ENCODE data around the gene KRTAP4-16.
"Not testable (repeated sequence)": the region's sequence is repeated elsewhere in the genome, so short reads cannot be mapped to it uniquely, and the experiment has no call there.

KRTAP4-16 gene

GRCh38 chr17:41144846-41145245, 42.8 kb upstream of the KRTAP4-16 start:
- no CpG with 5 or more reads among the region's 1 CpG for WGBS (ENCODE audit: insufficient coverage)
- ChIA-PET POLR2A (no interaction called here), CTCF (no interaction called here)
- Histone ChIP-seq H3K27ac (ENCODE audit: insufficient read depth in 1 of 2, low read depth in 1 of 2, low read length in 2 of 2, poor library complexity in 1 of 2, severe bottlenecking in 2 of 2) (no peak overlapping the region), H3K9me3 (ENCODE audit: control extremely low read depth in 1 of 5, control insufficient read depth in 4 of 5, insufficient read depth in 2 of 5, low read depth in 1 of 5, low read length in 4 of 5) (peaks cover 4 to 31% (median 5%) of the 10 kb centered on the region in 5 experiments), H3K4me3 (ENCODE audit: control insufficient read depth in 1 of 7, extremely low read depth in 1 of 7, insufficient read depth in 4 of 7, low read depth in 2 of 7, low read length in 6 of 7) (no peak overlapping the region), H3K4me1 (ENCODE audit: control extremely low read depth in 1 of 4, control insufficient read depth in 4 of 4, insufficient read depth in 4 of 4, low read length in 3 of 4) (no peaks in the 10 kb centered on the region), H3K27me3 (replicated peaks in 2 of 5; ENCODE audit: control insufficient read depth in 4 of 5, insufficient read depth in 5 of 5, low read length in 4 of 5) (no peaks in the 10 kb centered on the region), H3K36me3 (ENCODE audit: control insufficient read depth in 4 of 4, insufficient read depth in 4 of 4, low read length in 3 of 4) (no peaks in the 10 kb centered on the region)
- no peak for DNase-seq

DNA sequence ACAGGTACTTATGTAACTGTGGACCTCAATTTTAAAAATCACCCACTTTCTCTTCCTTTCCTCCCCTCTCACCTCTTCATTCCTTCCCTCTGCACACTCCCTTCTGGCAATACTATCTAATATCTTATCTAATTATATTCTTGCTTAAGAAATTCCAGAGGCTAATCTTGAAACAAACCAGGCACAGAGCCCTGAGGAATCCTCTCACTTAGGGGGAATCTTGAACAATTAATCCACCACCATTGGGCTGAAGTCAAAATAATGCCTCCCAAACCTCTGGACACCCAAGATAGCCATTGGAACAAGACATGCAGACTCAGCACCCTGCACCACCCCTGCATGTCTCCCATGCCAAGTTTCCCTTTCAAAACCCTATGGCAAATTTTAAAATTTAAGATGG, 39.4 kb upstream of the KRTAP4-16 start:
- Histone ChIP-seq H3K9me3 (ENCODE audit: control extremely low read depth in 1 of 5, control insufficient read depth in 4 of 5, insufficient read depth in 2 of 5, low read depth in 1 of 5, low read length in 4 of 5) (peaks cover 4 to 41% (median 11%) of the 10 kb centered on the region in 5 experiments), H3K4me1 (ENCODE audit: control extremely low read depth in 1 of 4, control insufficient read depth in 4 of 4, insufficient read depth in 4 of 4, low read length in 3 of 4) (no peaks in the 10 kb centered on the region), H3K27me3 (replicated peaks in 2 of 5; ENCODE audit: control insufficient read depth in 4 of 5, insufficient read depth in 5 of 5, low read length in 4 of 5) (no peaks in the 10 kb centered on the region), H3K36me3 (ENCODE audit: control insufficient read depth in 4 of 4, insufficient read depth in 4 of 4, low read length in 3 of 4) (no peaks in the 10 kb centered on the region), H3K4me3 (ENCODE audit: control insufficient read depth in 1 of 7, extremely low read depth in 1 of 7, insufficient read depth in 4 of 7, low read depth in 2 of 7, low read length in 6 of 7) (no peak overlapping the region), H3K27ac (ENCODE audit: insufficient read depth in 1 of 2, low read depth in 1 of 2, low read length in 2 of 2, poor library complexity in 1 of 2, severe bottlenecking in 2 of 2) (no peak overlapping the region)
- POLR2A ChIA-PET, result no interaction called here
- CTCF ChIA-PET, result interaction anchor here (0.9 kb wide), 1 partner anchor 9 kb away, joined by 3 read pairs; no protein-coding TSS in a partner anchor
- DNase-seq, result no peak

DNA sequence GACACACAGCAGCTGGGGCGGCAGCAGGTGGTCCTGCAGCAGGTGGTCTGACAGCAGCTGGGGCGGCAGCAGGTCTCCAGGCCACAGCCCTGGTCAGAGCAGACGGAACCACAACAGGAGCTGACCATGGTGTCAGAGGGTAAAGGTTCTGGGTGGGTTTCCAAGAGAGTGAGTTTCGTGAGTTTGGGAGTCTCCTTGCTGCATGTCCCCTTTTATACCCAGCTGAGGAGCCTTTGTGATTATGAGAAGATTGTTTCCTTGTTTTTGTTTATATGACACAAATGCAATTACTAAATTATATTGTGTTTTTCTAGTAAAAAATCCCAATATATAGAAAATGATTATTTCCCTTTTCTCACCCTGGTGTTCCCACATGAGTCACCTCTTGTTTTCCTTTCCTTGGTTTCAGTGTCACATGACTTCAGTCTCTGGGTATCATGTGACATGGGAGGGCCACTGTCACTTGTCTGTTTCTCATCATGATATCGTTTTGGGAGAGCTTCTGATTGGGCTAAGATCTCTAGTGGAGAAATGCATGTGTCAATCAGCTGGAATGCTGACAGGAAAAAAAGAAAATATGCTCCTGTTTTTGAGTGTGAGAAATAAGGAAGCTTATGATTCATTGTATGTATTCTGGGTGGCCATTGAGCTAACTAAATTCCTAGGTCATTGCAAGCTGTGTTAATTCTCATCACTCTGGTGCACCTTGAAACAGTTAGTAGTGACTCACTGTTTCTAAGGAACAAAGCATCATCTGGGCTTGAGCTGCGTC, 38.5 kb upstream of the KRTAP4-16 start, which contains the start of gene KRTAP4-6:
Gene KRTAP4-6 (minus strand): TSS at position 185 of the 772 bp plus-strand sequence. CDS start 57 bp downstream, at position 128.
- no peaks in the 10 kb centered on the region for H3K27me3 ChIP-seq (replicated peaks in 2 of 5; ENCODE audit: control insufficient read depth in 4 of 5, insufficient read depth in 5 of 5, low read length in 4 of 5)
- 100% methylated on average over 4 of the region's 6 CpGs for WGBS (ENCODE audit: insufficient coverage)
- no peaks in the 10 kb centered on the region for H3K36me3 ChIP-seq (ENCODE audit: control insufficient read depth in 4 of 4, insufficient read depth in 4 of 4, low read length in 3 of 4)
- H3K27ac ChIP-seq (ENCODE audit: insufficient read depth in 1 of 2, low read depth in 1 of 2, low read length in 2 of 2, poor library complexity in 1 of 2, severe bottlenecking in 2 of 2), result no peak within 1 kb of the TSS
- H3K9me3 ChIP-seq (ENCODE audit: control extremely low read depth in 1 of 5, control insufficient read depth in 4 of 5, insufficient read depth in 2 of 5, low read depth in 1 of 5, low read length in 4 of 5), result peaks cover 4 to 41% (median 11%) of the 10 kb centered on the region in 5 experiments
- no peak within 1 kb of the TSS for H3K4me3 ChIP-seq (ENCODE audit: control insufficient read depth in 1 of 7, extremely low read depth in 1 of 7, insufficient read depth in 4 of 7, low read depth in 2 of 7, low read length in 6 of 7)
- ChIA-PET POLR2A (interaction anchor here (0.6 kb wide), 1 partner anchor 163 kb away, joined by 4 read pairs; no protein-coding TSS in a partner anchor), CTCF (interaction anchor here (0.9 kb wide), 1 partner anchor 10 kb away, joined by 3 read pairs; no protein-coding TSS in a partner anchor)
- no peaks in the 10 kb centered on the region for H3K4me1 ChIP-seq (ENCODE audit: control extremely low read depth in 1 of 4, control insufficient read depth in 4 of 4, insufficient read depth in 4 of 4, low read length in 3 of 4)
- DNase-seq, result peak in 1 of 3 donors; percentile 20

DNA sequence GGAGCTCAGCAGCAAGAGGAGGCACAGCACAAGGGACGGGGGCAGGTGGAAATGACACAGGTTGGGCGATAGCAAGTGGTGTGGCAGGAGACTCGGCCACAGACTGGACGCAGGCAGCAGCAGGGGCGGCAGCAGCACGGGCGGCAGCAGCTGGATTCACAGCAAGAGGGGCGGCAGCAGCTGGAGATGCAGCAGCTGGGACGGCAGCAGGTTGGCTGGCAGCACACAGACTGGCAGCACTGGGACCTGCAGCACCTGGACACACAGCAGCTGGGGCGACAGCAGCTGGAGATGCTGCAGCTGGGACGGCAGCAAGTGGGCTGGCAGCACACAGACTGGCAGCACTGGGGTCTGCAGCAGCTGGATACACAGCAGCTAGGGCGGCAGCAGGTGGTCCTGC, 37.9 kb upstream of the KRTAP4-16 start:
- H3K27me3 ChIP-seq (replicated peaks in 2 of 5; ENCODE audit: control insufficient read depth in 4 of 5, insufficient read depth in 5 of 5, low read length in 4 of 5); DNase-seq; CTCF ChIA-PET; POLR2A ChIA-PET; H3K4me1 ChIP-seq (ENCODE audit: control extremely low read depth in 1 of 4, control insufficient read depth in 4 of 4, insufficient read depth in 4 of 4, low read length in 3 of 4); H3K36me3 ChIP-seq (ENCODE audit: control insufficient read depth in 4 of 4, insufficient read depth in 4 of 4, low read length in 3 of 4); H3K27ac ChIP-seq (ENCODE audit: insufficient read depth in 1 of 2, low read depth in 1 of 2, low read length in 2 of 2, poor library complexity in 1 of 2, severe bottlenecking in 2 of 2); H3K4me3 ChIP-seq (ENCODE audit: control insufficient read depth in 1 of 7, extremely low read depth in 1 of 7, insufficient read depth in 4 of 7, low read depth in 2 of 7, low read length in 6 of 7): not testable (repeated sequence)
- WGBS (ENCODE audit: insufficient coverage), result 92% methylated on average over 12 of the region's 12 CpGs
- peaks cover 4 to 41% (median 11%) of the 10 kb centered on the region in 5 experiments for H3K9me3 ChIP-seq (ENCODE audit: control extremely low read depth in 1 of 5, control insufficient read depth in 4 of 5, insufficient read depth in 2 of 5, low read depth in 1 of 5, low read length in 4 of 5)

GRCh38 chr17:41133880-41134735, 32.1 kb upstream of the KRTAP4-16 start:
- H3K9me3 ChIP-seq (ENCODE audit: control extremely low read depth in 1 of 5, control insufficient read depth in 4 of 5, insufficient read depth in 2 of 5, low read depth in 1 of 5, low read length in 4 of 5), result peaks cover 0 to 8% (median 3%) of the 10 kb centered on the region in 5 experiments
- ChIA-PET POLR2A (no interaction called here), CTCF (no interaction called here)
- H3K4me3 ChIP-seq (ENCODE audit: control insufficient read depth in 1 of 7, extremely low read depth in 1 of 7, insufficient read depth in 4 of 7, low read depth in 2 of 7, low read length in 6 of 7), result no peak overlapping the region
- peaks cover 0 to 4% (median 0%) of the 10 kb centered on the region in 4 experiments for H3K4me1 ChIP-seq (ENCODE audit: control extremely low read depth in 1 of 4, control insufficient read depth in 4 of 4, insufficient read depth in 4 of 4, low read length in 3 of 4)
- H3K27me3 ChIP-seq (replicated peaks in 2 of 5; ENCODE audit: control insufficient read depth in 4 of 5, insufficient read depth in 5 of 5, low read length in 4 of 5), result no peaks in the 10 kb centered on the region
- WGBS (ENCODE audit: insufficient coverage), result no CpG with 5 or more reads among the region's 2 CpGs
- H3K36me3 ChIP-seq (ENCODE audit: control insufficient read depth in 4 of 4, insufficient read depth in 4 of 4, low read length in 3 of 4), result no peaks in the 10 kb centered on the region
- peak in 2 of 3 donors; percentile 26 to 30 for DNase-seq
- no peak overlapping the region for H3K27ac ChIP-seq (ENCODE audit: insufficient read depth in 1 of 2, low read depth in 1 of 2, low read length in 2 of 2, poor library complexity in 1 of 2, severe bottlenecking in 2 of 2)

- CTCF ChIA-PET, result no interaction called here
- H3K36me3 ChIP-seq (ENCODE audit: control insufficient read depth in 4 of 4, insufficient read depth in 4 of 4, low read length in 3 of 4), result no peaks in the 10 kb centered on the region
- no peak overlapping the region for H3K4me3 ChIP-seq (ENCODE audit: control insufficient read depth in 1 of 7, extremely low read depth in 1 of 7, insufficient read depth in 4 of 7, low read depth in 2 of 7, low read length in 6 of 7)
- H3K27ac ChIP-seq (ENCODE audit: insufficient read depth in 1 of 2, low read depth in 1 of 2, low read length in 2 of 2, poor library complexity in 1 of 2, severe bottlenecking in 2 of 2), result no peak overlapping the region
- no peaks in the 10 kb centered on the region for H3K9me3 ChIP-seq (ENCODE audit: control extremely low read depth in 1 of 5, control insufficient read depth in 4 of 5, insufficient read depth in 2 of 5, low read depth in 1 of 5, low read length in 4 of 5)
- POLR2A ChIA-PET, result no interaction called here
- H3K27me3 ChIP-seq (replicated peaks in 2 of 5; ENCODE audit: control insufficient read depth in 4 of 5, insufficient read depth in 5 of 5, low read length in 4 of 5), result no peaks in the 10 kb centered on the region
- 100% methylated on average over 2 of the region's 3 CpGs for WGBS (ENCODE audit: insufficient coverage)
- H3K4me1 ChIP-seq (ENCODE audit: control extremely low read depth in 1 of 4, control insufficient read depth in 4 of 4, insufficient read depth in 4 of 4, low read length in 3 of 4), result peaks cover 0 to 4% (median 0%) of the 10 kb centered on the region in 4 experiments
- peak in 1 of 3 donors; percentile 12 for DNase-seq
Observed at GRCh38 chr17:41131979-41132378, 30.0 kb upstream of the KRTAP4-16 start.

DNA sequence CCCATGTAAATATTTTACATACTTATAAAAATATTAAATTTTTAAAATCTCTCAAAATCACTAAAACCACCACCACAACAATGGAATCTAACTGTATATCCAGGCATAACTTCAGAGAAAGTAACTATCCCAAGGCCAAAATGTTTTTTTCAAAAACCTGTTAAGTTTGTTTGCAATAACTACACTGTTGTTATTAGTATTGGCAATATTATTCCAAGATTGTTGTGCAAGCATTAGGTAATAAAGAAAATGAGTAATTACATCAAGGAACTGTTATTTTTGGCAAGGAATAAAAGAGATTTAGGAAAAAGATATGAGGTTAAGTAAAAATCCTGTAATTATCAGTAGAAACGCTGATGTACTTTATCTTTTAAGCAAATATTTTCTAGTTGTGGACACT, 25.4 kb upstream of the KRTAP4-16 start:
- Histone ChIP-seq H3K27me3 (replicated peaks in 2 of 5; ENCODE audit: control insufficient read depth in 4 of 5, insufficient read depth in 5 of 5, low read length in 4 of 5) (no peaks in the 10 kb centered on the region), H3K4me3 (ENCODE audit: control insufficient read depth in 1 of 7, extremely low read depth in 1 of 7, insufficient read depth in 4 of 7, low read depth in 2 of 7, low read length in 6 of 7) (no peak overlapping the region), H3K27ac (ENCODE audit: insufficient read depth in 1 of 2, low read depth in 1 of 2, low read length in 2 of 2, poor library complexity in 1 of 2, severe bottlenecking in 2 of 2) (no peak overlapping the region), H3K9me3 (ENCODE audit: control extremely low read depth in 1 of 5, control insufficient read depth in 4 of 5, insufficient read depth in 2 of 5, low read depth in 1 of 5, low read length in 4 of 5) (peaks cover 0 to 10% (median 0%) of the 10 kb centered on the region in 5 experiments), H3K4me1 (ENCODE audit: control extremely low read depth in 1 of 4, control insufficient read depth in 4 of 4, insufficient read depth in 4 of 4, low read length in 3 of 4) (peaks cover 0 to 15% (median 9%) of the 10 kb centered on the region in 4 experiments), H3K36me3 (ENCODE audit: control insufficient read depth in 4 of 4, insufficient read depth in 4 of 4, low read length in 3 of 4) (no peaks in the 10 kb centered on the region)
- ChIA-PET POLR2A (no interaction called here), CTCF (no interaction called here)
- no peak for DNase-seq
- WGBS (ENCODE audit: insufficient coverage), result 100% methylated on average over 1 of the region's 1 CpG
